ENCODE data around the gene UBE3D. TPM values are rescaled to one million over a fixed set of nuclear protein-coding genes. Genes with fewer than 3 reads are reported as not detected.
"Not testable (repeated sequence)": the region's sequence is repeated elsewhere in the genome, so short reads cannot be mapped to it uniquely, and the experiment has no call there.

Gene UBE3D
- total RNA-seq, 1 experiment from 2014 or later, result 10.3 TPM

GRCh38 chr6:82904257-82904656 lies 161.4 kb downstream of the UBE3D start:
- Histone ChIP-seq H3K27me3 (no peaks in the 10 kb centered on the region), H3K4me3 (no peak overlapping the region), H3K9me3 (replicated peaks) (no peaks in the 10 kb centered on the region), H3K4me1 (peaks cover 31% of the 10 kb centered on the region), H3K27ac (no peak overlapping the region), H3K36me3 (no peaks in the 10 kb centered on the region)
- no peak for DNase-seq

DNA sequence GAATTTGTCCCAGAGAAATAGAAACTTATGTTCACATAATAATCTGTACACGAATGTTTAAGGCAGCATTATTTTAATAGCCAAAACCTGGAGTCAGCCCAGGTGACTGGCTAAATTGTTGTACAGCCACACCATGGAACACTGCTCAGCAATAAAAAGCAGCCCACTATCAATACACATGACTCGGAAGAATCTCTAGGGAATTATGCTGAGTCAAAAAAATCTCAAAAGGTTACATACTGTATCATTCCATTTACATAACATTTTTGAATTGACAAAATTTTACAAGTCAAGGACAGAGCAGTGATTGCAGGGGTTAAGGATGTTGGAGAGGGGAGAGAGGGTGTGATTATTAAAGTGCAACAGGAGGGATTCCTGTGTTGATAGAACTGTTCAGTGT lies 163.4 kb downstream of the UBE3D start:
- Histone ChIP-seq H3K27ac (no peak overlapping the region), H3K4me3 (no peak overlapping the region), H3K27me3 (no peaks in the 10 kb centered on the region), H3K36me3 (no peaks in the 10 kb centered on the region), H3K4me1 (peaks cover 14% of the 10 kb centered on the region), H3K9me3 (replicated peaks) (no peaks in the 10 kb centered on the region)
- no peak for DNase-seq

GRCh38 chr6:82894653-82895259 lies 170.9 kb downstream of the UBE3D start:
- DNase-seq, result no peak
- no peaks in the 10 kb centered on the region for H3K27me3 ChIP-seq
- H3K4me3 ChIP-seq, result no peak overlapping the region
- no peaks in the 10 kb centered on the region for H3K4me1 ChIP-seq
- H3K27ac ChIP-seq, result no peak overlapping the region
- H3K36me3 ChIP-seq, result no peaks in the 10 kb centered on the region
- no peaks in the 10 kb centered on the region for H3K9me3 ChIP-seq (replicated peaks)

DNA sequence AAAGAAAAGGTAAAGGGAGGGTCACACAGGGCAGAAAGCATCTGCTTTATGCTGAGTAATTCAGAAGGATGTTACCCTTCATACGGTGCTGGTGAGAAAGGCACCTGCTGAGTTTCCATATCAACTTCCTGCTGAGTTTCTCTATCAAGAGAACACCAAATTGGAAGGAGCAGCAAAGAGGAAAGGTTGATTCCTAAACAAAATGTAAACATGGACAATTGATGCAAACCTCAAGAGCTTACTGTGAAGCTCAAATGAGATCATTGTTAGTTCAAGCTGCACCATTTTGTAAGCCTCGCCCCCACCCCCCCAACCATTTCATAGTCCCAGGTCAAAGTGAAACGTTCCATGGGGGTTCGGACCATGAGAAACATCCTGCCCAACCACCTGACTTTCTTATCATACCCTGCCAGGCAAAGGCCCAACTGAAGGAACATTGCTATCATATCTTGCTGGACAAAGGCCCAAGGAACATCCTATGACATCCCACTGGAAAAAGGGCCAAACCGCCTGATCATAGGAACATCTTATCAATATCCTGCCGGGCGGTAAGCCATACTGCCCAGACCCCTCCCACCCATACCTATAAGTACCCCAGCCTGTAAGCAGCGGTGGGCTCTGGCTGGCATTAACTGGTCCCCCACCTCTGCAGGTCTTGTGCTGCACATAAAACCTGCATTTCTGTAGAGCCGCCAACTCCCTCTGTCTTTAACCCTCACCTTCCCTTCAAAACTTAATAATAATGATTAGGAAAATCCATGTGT lies 171.6 kb downstream of the UBE3D start:
- no peak overlapping the region for H3K27ac ChIP-seq
- H3K4me3 ChIP-seq, result no peak overlapping the region
- H3K36me3 ChIP-seq, result no peaks in the 10 kb centered on the region
- no peaks in the 10 kb centered on the region for H3K4me1 ChIP-seq
- H3K27me3 ChIP-seq, result no peaks in the 10 kb centered on the region
- no peak for DNase-seq
- H3K9me3 ChIP-seq (replicated peaks), result no peaks in the 10 kb centered on the region

DNA sequence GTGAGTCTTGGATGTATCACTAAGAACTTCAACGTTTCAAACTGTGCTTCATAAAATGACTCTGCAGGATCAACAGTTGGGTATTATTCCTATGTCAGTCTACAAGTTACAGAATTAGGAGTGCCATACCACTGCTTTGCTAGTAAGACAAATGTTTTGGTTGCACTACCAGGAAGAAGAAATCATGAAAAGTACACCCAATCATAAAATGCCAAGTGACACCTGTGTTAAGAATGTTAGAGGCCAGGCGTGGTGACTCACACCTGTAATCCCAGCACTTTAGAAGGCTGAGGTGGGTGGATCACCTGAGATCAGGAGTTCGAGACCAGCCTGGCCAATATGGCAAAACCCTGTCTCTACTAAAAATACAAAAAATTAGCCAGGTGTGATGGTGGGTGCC lies 174.1 kb downstream of the UBE3D start:
- not testable (repeated sequence) for H3K4me1 ChIP-seq; H3K4me3 ChIP-seq; H3K36me3 ChIP-seq; H3K27me3 ChIP-seq; H3K27ac ChIP-seq; H3K9me3 ChIP-seq (replicated peaks); DNase-seq

GRCh38 chr6:82891076-82891475 lies 174.6 kb downstream of the UBE3D start:
- H3K27me3 ChIP-seq, result no peaks in the 10 kb centered on the region
- H3K36me3 ChIP-seq, result no peaks in the 10 kb centered on the region
- H3K9me3 ChIP-seq (replicated peaks), result no peaks in the 10 kb centered on the region
- no peak for DNase-seq
- H3K4me3 ChIP-seq, result no peak overlapping the region
- H3K27ac ChIP-seq, result no peak overlapping the region
- H3K4me1 ChIP-seq, result no peaks in the 10 kb centered on the region

DNA sequence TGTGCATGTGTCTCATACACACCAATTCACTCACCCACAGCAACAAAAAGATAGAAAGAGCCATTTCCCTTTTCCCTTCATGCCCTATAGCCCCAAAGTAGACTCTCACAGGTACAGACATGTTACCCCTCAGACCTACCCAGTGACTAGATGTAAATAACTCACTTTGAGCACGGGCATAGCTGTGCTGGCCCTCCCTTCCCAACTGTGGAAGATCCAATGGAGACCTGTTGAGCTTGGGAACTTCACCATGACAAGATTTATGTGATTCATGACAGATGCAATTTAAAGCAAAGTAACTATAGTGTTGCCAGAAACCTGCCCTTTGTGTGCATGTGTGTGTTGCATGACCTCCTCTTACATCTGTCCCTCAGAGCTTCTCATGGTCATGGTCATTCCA lies 175.4 kb downstream of the UBE3D start:
- DNase-seq, result no peak
- H3K27me3 ChIP-seq, result no peaks in the 10 kb centered on the region
- H3K9me3 ChIP-seq (replicated peaks), result no peaks in the 10 kb centered on the region
- H3K27ac ChIP-seq, result no peak overlapping the region
- H3K36me3 ChIP-seq, result no peaks in the 10 kb centered on the region
- H3K4me3 ChIP-seq, result no peak overlapping the region
- H3K4me1 ChIP-seq, result no peaks in the 10 kb centered on the region

DNA sequence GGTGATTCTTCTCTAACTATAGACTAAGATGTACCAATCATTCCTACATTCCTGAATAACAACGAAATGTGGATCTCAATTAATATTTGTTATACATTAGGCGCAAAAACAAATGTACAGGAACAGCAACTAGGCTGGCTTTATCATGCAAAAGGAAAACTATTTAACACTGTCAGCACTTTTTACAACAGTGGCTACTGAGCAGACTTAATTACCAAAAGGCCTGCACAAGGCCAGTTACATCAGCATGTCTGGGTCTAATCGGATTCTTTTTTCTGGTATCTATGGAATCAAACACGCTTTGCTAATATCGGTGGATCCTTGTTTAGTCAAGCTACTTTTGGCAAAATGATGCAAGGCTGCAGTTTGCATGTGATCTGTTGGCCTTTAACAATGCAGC lies 176.5 kb downstream of the UBE3D start:
- H3K27ac ChIP-seq, result no peak overlapping the region
- no peak overlapping the region for H3K4me3 ChIP-seq
- H3K4me1 ChIP-seq, result no peaks in the 10 kb centered on the region
- no peaks in the 10 kb centered on the region for H3K36me3 ChIP-seq
- no peaks in the 10 kb centered on the region for H3K27me3 ChIP-seq
- H3K9me3 ChIP-seq (replicated peaks), result no peaks in the 10 kb centered on the region
- no peak for DNase-seq

GRCh38 chr6:82882363-82883023 lies 183.1 kb downstream of the UBE3D start:
- Histone ChIP-seq H3K9me3 (replicated peaks) (no peaks in the 10 kb centered on the region), H3K4me1 (peaks cover 19% of the 10 kb centered on the region), H3K27me3 (no peaks in the 10 kb centered on the region), H3K4me3 (no peak overlapping the region), H3K27ac (no peak overlapping the region), H3K36me3 (no peaks in the 10 kb centered on the region)
- no peak for DNase-seq

GRCh38 chr6:82881519-82881918 lies 184.1 kb downstream of the UBE3D start:
- no peak overlapping the region for H3K4me3 ChIP-seq
- no peaks in the 10 kb centered on the region for H3K27me3 ChIP-seq
- no peaks in the 10 kb centered on the region for H3K9me3 ChIP-seq (replicated peaks)
- DNase-seq, result no peak
- no peaks in the 10 kb centered on the region for H3K36me3 ChIP-seq
- H3K27ac ChIP-seq, result no peak overlapping the region
- peaks cover 29% of the 10 kb centered on the region for H3K4me1 ChIP-seq

- H3K9me3 ChIP-seq (replicated peaks), result no peaks in the 10 kb centered on the region
- H3K4me1 ChIP-seq, result peaks cover 37% of the 10 kb centered on the region
- peak overlapping the region; percentile 48 for H3K27ac ChIP-seq
- H3K4me3 ChIP-seq, result no peak overlapping the region
- no peaks in the 10 kb centered on the region for H3K27me3 ChIP-seq
- no peaks in the 10 kb centered on the region for H3K36me3 ChIP-seq
- peak; percentile 85 to 91 for DNase-seq
Measured at GRCh38 chr6:82878812-82879211, 186.8 kb downstream of the UBE3D start.

DNA sequence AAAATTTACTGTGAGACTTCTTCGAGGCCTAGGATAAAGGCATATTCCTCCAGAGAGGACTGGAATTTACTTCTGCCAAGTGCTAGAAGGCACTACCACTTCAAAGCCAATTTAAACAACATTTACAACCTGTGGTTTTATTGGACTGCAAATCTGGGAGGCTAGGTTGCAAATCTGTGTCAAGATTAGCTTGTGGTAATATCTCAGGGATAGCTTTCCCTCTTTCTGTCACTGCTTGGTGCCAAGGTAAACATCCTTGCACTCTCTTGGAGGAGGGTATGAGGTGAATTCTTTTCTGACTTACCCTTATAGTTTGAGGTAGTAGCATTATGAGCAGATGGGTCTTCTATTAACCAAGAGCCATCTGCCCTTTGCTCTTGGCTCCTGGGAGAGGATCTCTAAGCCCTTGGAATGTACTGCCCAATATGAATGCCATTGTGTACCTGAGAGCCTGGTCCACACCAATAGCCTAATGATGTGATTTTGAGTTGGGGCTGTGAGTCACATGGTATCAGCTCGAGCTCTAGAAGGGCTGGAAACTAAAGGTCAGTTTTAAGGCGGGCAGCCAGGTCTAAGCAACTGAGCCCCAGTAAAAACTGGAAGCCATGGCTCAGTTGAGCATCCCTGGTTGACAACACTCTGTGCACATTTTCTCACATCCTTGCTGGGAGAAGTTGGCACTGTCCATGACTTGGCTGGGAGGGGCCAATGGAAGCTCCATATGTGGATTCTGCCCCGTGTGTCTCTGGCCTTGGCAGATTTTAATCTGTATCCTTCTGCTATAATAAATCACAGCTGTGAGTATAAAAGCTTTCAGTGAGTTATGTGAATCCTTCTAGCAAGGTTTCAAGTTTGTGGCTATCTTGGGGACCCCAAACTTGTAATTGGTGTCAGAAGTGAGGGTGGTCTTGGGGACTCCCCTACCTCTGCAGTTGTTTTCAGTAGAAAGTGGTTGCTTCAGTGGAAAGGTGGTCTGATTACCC lies 188.1 kb downstream of the UBE3D start:
- H3K27me3 ChIP-seq, result no peaks in the 10 kb centered on the region
- peaks cover 37% of the 10 kb centered on the region for H3K4me1 ChIP-seq
- no peak overlapping the region for H3K4me3 ChIP-seq
- DNase-seq, result peak; percentile 27 to 33
- H3K27ac ChIP-seq, result no peak overlapping the region
- H3K9me3 ChIP-seq (replicated peaks), result no peaks in the 10 kb centered on the region
- no peaks in the 10 kb centered on the region for H3K36me3 ChIP-seq

DNA sequence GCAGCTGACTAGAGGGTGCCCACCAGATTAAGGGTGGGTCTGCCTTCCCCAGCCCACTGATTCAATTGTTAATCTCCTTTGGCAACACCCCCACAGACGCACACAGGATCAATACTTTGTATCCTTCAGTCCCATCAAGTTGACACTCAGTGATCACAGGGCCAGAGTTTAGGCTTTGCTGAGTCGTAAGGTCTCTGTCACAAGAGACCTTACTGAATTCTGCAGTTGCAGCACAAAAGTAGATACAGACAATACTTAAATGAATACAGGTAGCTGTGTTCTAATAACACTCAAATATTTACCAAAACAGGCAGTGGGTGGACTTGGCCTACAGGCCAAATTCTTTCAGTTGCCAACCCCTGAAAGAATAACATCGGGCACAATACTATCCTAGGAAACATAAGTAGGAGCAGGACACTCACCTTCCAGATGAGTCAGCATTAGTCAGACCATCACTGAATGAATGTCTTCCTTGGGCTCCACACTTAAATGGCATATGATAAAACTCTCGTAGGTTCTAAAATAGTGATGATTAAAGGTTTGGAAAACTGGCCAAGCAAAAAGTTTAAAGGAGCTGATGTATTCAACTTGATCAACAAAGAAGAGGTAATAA lies 190.0 kb downstream of the UBE3D start:
- Histone ChIP-seq H3K4me3 (no peak overlapping the region), H3K27me3 (no peaks in the 10 kb centered on the region), H3K27ac (no peak overlapping the region), H3K9me3 (replicated peaks) (no peaks in the 10 kb centered on the region), H3K36me3 (no peaks in the 10 kb centered on the region), H3K4me1 (peaks cover 37% of the 10 kb centered on the region)
- DNase-seq, result peak in 1 of 2 experiments; percentile 19

- no peak for DNase-seq
- Histone ChIP-seq H3K4me1 (peaks cover 37% of the 10 kb centered on the region), H3K36me3 (no peaks in the 10 kb centered on the region), H3K27me3 (no peaks in the 10 kb centered on the region), H3K4me3 (no peak overlapping the region), H3K9me3 (replicated peaks) (no peaks in the 10 kb centered on the region), H3K27ac (no peak overlapping the region)
Measured at GRCh38 chr6:82874867-82875266, 190.8 kb downstream of the UBE3D start.

Measured in SJCRH30 (cell line).